Posterior cingulate gyrus (tissue), 11 donors: ENCODE data around the gene SPACA9.

Experiments
- DNase-seq, 10 donors: peaks; one replicate each; pipeline versions ENCODE4 v3.0.0 to v3.0.0-alpha.2; 2020 to 2021; ENCODE audit warnings: mixed read lengths in 3 of 10
- intact Hi-C: fragments of 100-400 bp; cut with DNase I; formaldehyde crosslinking; loops from one replicate; pipeline ENCODE4 v1.15.1; 2023

The SPACA9 gene

GRCh38 chr9:132923346-132923902, 44.7 kb downstream of the SPACA9 start:
- DNase-seq, result no peak
- intact Hi-C loops, result no loop called here

- intact Hi-C loops, result no loop called here
- DNase-seq, result no peak
These were observed 49.0 kb downstream of the SPACA9 start for GRCh38 chr9:132927704-132928103.

DNA sequence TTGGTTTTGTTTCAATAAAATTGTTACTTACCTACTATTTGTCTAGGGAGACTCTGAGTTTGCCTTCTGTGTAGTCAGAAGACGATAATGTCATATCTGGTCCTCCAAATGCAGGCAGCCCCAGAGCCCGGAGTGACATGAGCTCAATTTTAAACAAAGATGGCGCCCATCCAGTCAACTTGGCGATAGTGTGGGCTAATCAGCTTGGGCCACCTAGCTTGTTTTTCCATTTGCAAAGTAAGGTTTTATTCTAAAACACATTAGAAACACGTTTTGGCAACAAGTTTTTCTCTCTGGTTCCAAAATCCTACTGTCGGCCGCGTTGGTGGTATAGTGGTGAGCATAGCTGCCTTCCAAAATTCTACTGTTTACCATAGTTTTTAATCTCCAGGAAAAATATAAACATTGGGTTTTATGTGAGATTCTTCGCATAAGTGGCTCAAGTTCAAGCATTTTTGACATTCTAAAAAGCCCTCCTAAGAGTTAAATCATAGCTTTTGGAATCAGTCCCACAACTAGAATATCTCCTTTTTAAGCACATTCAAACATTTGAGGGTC, 52.6 kb downstream of the SPACA9 start:
- intact Hi-C loops, result no loop called here
- no peak for DNase-seq

DNA sequence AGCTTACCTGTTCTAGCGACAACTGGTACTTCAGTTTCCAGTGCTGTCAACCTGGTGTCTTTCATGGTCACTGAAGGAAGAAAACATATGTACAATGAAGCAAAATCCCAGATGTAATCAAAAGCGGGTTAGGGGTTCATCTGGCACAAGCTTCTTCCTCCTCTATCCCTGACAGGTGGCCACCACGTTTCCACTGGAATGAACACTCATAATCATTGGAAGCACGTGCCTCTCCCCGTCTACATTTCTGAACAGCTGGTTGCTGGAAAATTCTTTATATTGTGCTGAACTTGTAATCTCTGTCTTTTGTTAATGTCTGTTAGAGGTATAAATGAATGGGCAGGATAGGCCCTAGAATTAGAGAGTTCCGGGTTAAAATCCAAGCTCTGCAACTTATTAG, 56.3 kb downstream of the SPACA9 start:
- intact Hi-C loops, result no loop called here

GRCh38 chr9:132937463-132937901, 58.8 kb downstream of the SPACA9 start:
- no peak for DNase-seq
- intact Hi-C loops, result no loop called here

More for the DNA sequence above, 56.3 kb downstream of the SPACA9 start:
- DNase-seq, result no peak

GRCh38 chr9:132939169-132939568, 60.5 kb downstream of the SPACA9 start:
- no peak for DNase-seq
- intact Hi-C loops, result no loop called here
